NB4 (cell line): ENCODE results near the gene NRAP.

ENCODE experiments used
- DNase-seq: peaks from one replicate; pipeline ENCODE4 v3.0.0; 2010; ENCODE audit warnings: low read depth
- H3K4me3 ChIP-seq: one replicate; pipeline ENCODE4 v1.5.1; 2011; ENCODE audit warnings: mild to moderate bottlenecking, low read depth, low read length, moderate library complexity
- CTCF ChIP-seq: IDR thresholded peaks from one replicate; pipeline ENCODE4 v1.5.1; 2012; ENCODE audit warnings: low read depth, low read length
- MAX ChIP-seq: IDR thresholded peaks from 2 replicates; pipeline ENCODE4 v1.6.1; 2011; ENCODE audit warnings: low read depth, low read length
- MYC ChIP-seq: IDR thresholded peaks from 2 replicates; pipeline ENCODE4 v1.6.1; 2011; ENCODE audit warnings: low read depth, low read length
- POLR2A ChIP-seq: IDR thresholded peaks from 2 replicates; pipeline ENCODE4 v1.6.1; 2011; ENCODE audit warnings: mild to moderate bottlenecking; ENCODE audit not compliant: insufficient read length; ENCODE audit errors: extremely low read depth

NRAP gene

GRCh38 chr10:113695691-113696090 is 31.9 kb upstream of the NRAP start:
- TF ChIP-seq POLR2A (no peak), CTCF (no peak), MYC (no peak), MAX (no peak)
- DNase-seq = no peak
- H3K4me3 ChIP-seq = no peak overlapping the region

GRCh38 chr10:113693348-113693747 is 29.5 kb upstream of the NRAP start:
- no peak overlapping the region for H3K4me3 ChIP-seq
- TF ChIP-seq CTCF = no peak
- DNase-seq = no peak

GRCh38 chr10:113692271-113692670 is 28.4 kb upstream of the NRAP start:
- no peak for DNase-seq
- H3K4me3 ChIP-seq = no peak overlapping the region
- TF ChIP-seq CTCF = no peak
- no peak for TF ChIP-seq POLR2A
- no peak for TF ChIP-seq MYC
- no peak for TF ChIP-seq MAX

- no peak for DNase-seq
- no peak overlapping the region for H3K4me3 ChIP-seq
- TF ChIP-seq MYC = no peak
- TF ChIP-seq CTCF = no peak
- no peak for TF ChIP-seq POLR2A
- TF ChIP-seq MAX = no peak
Observed at GRCh38 chr10:113691381-113691780, 27.5 kb upstream of the NRAP start.

- TF ChIP-seq CTCF (no peak), MYC (no peak), MAX (no peak)
- no peak for DNase-seq
Observed at GRCh38 chr10:113690749-113691148, 26.9 kb upstream of the NRAP start.

GRCh38 chr10:113689574-113689973 is 25.7 kb upstream of the NRAP start:
- DNase-seq = no peak
- TF ChIP-seq MAX = no peak
- TF ChIP-seq POLR2A = no peak
- no peak for TF ChIP-seq MYC
- TF ChIP-seq CTCF = no peak
- H3K4me3 ChIP-seq = no peak overlapping the region

More at GRCh38 chr10:113690749-113691148, 26.9 kb upstream of the NRAP start:
- H3K4me3 ChIP-seq = no peak overlapping the region
